Rectal smooth muscle tissue (tissue), 1 donor: Measurements from ENCODE around the gene MEGF11.

ENCODE experiments used
- H3K27ac ChIP-seq: one replicate; pipeline ENCODE4 v1.7.0; 2013; ENCODE audit warnings: low read depth, low read length, inconsistent platforms
- H3K27me3 ChIP-seq: one replicate; pipeline ENCODE4 v1.7.0; 2013; ENCODE audit warnings: low read length; ENCODE audit not compliant: control insufficient read depth, insufficient read depth
- H3K36me3 ChIP-seq: one replicate; pipeline ENCODE4 v1.7.0; 2013; ENCODE audit warnings: low read length; ENCODE audit not compliant: control insufficient read depth, insufficient read depth
- H3K4me1 ChIP-seq: one replicate; pipeline ENCODE4 v1.7.0; 2013; ENCODE audit warnings: low read length; ENCODE audit not compliant: control insufficient read depth, insufficient read depth
- H3K4me3 ChIP-seq: one replicate; pipeline ENCODE4 v1.7.0; 2013; ENCODE audit warnings: low read length
- H3K9ac ChIP-seq: one replicate; pipeline ENCODE4 v1.7.0; 2013; ENCODE audit warnings: low read length

The MEGF11 gene

GRCh38 chr15:66101715-66102395 lies 151.7 kb downstream of the MEGF11 start:
- H3K36me3 ChIP-seq = no peaks in the 10 kb centered on the region
- H3K27ac ChIP-seq = no peak overlapping the region
- H3K9ac ChIP-seq = no peak overlapping the region
- H3K27me3 ChIP-seq = peaks cover 3% of the 10 kb centered on the region
- no peaks in the 10 kb centered on the region for H3K4me1 ChIP-seq
- no peak overlapping the region for H3K4me3 ChIP-seq

- peaks cover 3% of the 10 kb centered on the region for H3K27me3 ChIP-seq
- H3K9ac ChIP-seq = no peak overlapping the region
- no peak overlapping the region for H3K27ac ChIP-seq
- H3K4me3 ChIP-seq = no peak overlapping the region
- no peaks in the 10 kb centered on the region for H3K36me3 ChIP-seq
- H3K4me1 ChIP-seq = no peaks in the 10 kb centered on the region
Observed at GRCh38 chr15:66100761-66101160, 152.8 kb downstream of the MEGF11 start.

- Histone ChIP-seq H3K4me1 (no peaks in the 10 kb centered on the region), H3K4me3 (no peak overlapping the region), H3K9ac (no peak overlapping the region), H3K36me3 (no peaks in the 10 kb centered on the region), H3K27ac (no peak overlapping the region), H3K27me3 (peaks cover 1% of the 10 kb centered on the region)
Observed at GRCh38 chr15:66099950-66100671, 153.4 kb downstream of the MEGF11 start.

GRCh38 chr15:66098022-66098363 lies 155.6 kb downstream of the MEGF11 start:
- Histone ChIP-seq H3K27me3 (no peaks in the 10 kb centered on the region), H3K36me3 (no peaks in the 10 kb centered on the region), H3K4me3 (no peak overlapping the region), H3K4me1 (no peaks in the 10 kb centered on the region), H3K9ac (no peak overlapping the region), H3K27ac (no peak overlapping the region)

- Histone ChIP-seq H3K27me3 (no peaks in the 10 kb centered on the region), H3K36me3 (no peaks in the 10 kb centered on the region), H3K9ac (no peak overlapping the region), H3K27ac (no peak overlapping the region), H3K4me3 (no peak overlapping the region), H3K4me1 (no peaks in the 10 kb centered on the region)
Observed at GRCh38 chr15:66097151-66098021, 156.2 kb downstream of the MEGF11 start.

GRCh38 chr15:66096688-66097058 lies 156.9 kb downstream of the MEGF11 start:
- no peak overlapping the region for H3K27ac ChIP-seq

GRCh38 chr15:66095871-66096687 lies 157.5 kb downstream of the MEGF11 start:
- H3K27ac ChIP-seq = no peak overlapping the region
- H3K36me3 ChIP-seq = no peaks in the 10 kb centered on the region
- no peak overlapping the region for H3K9ac ChIP-seq
- H3K4me1 ChIP-seq = no peaks in the 10 kb centered on the region
- H3K4me3 ChIP-seq = no peak overlapping the region
- H3K27me3 ChIP-seq = no peaks in the 10 kb centered on the region

More at GRCh38 chr15:66096688-66097058, 156.9 kb downstream of the MEGF11 start:
- Histone ChIP-seq H3K9ac (no peak overlapping the region), H3K27me3 (no peaks in the 10 kb centered on the region), H3K4me3 (no peak overlapping the region), H3K4me1 (no peaks in the 10 kb centered on the region), H3K36me3 (no peaks in the 10 kb centered on the region)

- H3K27ac ChIP-seq = no peak overlapping the region
- no peaks in the 10 kb centered on the region for H3K36me3 ChIP-seq
- no peaks in the 10 kb centered on the region for H3K4me1 ChIP-seq
- no peaks in the 10 kb centered on the region for H3K27me3 ChIP-seq
- no peak overlapping the region for H3K9ac ChIP-seq
- no peak overlapping the region for H3K4me3 ChIP-seq
Observed at GRCh38 chr15:66094331-66094730, 159.2 kb downstream of the MEGF11 start.

GRCh38 chr15:66092053-66093016 lies 161.2 kb downstream of the MEGF11 start:
- Histone ChIP-seq H3K36me3 (no peaks in the 10 kb centered on the region), H3K4me1 (no peaks in the 10 kb centered on the region), H3K27ac (no peak overlapping the region), H3K4me3 (no peak overlapping the region), H3K9ac (no peak overlapping the region), H3K27me3 (no peaks in the 10 kb centered on the region)

- Histone ChIP-seq H3K27me3 (no peaks in the 10 kb centered on the region), H3K4me1 (no peaks in the 10 kb centered on the region), H3K27ac (no peak overlapping the region)
Observed at GRCh38 chr15:66089509-66089908, 164.0 kb downstream of the MEGF11 start.

GRCh38 chr15:66089049-66089448 lies 164.5 kb downstream of the MEGF11 start:
- no peaks in the 10 kb centered on the region for H3K36me3 ChIP-seq
- H3K27ac ChIP-seq = no peak overlapping the region
- no peaks in the 10 kb centered on the region for H3K27me3 ChIP-seq
- no peaks in the 10 kb centered on the region for H3K4me1 ChIP-seq
- H3K9ac ChIP-seq = no peak overlapping the region
- H3K4me3 ChIP-seq = no peak overlapping the region

More at GRCh38 chr15:66089509-66089908, 164.0 kb downstream of the MEGF11 start:
- Histone ChIP-seq H3K36me3 (no peaks in the 10 kb centered on the region), H3K4me3 (no peak overlapping the region), H3K9ac (no peak overlapping the region)
